Ovary (tissue), 9 donors: ENCODE data around the gene MEIOB. TPM values are rescaled to one million over a fixed set of nuclear protein-coding genes. Genes with fewer than 3 reads are reported as not detected.
"Not testable (repeated sequence)": the region's sequence is repeated elsewhere in the genome, so short reads cannot be mapped to it uniquely, and the experiment has no call there.

Experiments
- DNase-seq, 5 donors: peaks; one replicate each; pipeline ENCODE4 v3.0.0-alpha.2; 2019 to 2020
- H3K27ac ChIP-seq, 2 donors: fragments of 200-600 bp; one replicate each; pipeline versions ENCODE4 v1.5.1 to v1.8.0; 2019 to 2022
- H3K27me3 ChIP-seq: fragments of 200-600 bp; one replicate; pipeline ENCODE4 v1.8.0; 2022
- H3K36me3 ChIP-seq: fragments of 200-600 bp; sonication (generic); one replicate; pipeline ENCODE4 v1.5.1; 2019
- H3K4me1 ChIP-seq: one replicate; pipeline ENCODE4 v1.8.1; 2013; ENCODE audit warnings: mild to moderate bottlenecking, moderate library complexity; ENCODE audit not compliant: insufficient read depth
- H3K4me3 ChIP-seq: fragments of 200-600 bp; sonication (generic); one replicate; pipeline ENCODE4 v1.5.1; 2017
- H3K9me3 ChIP-seq, 2 donors: fragments of 200-600 bp in 1 of 2; sonication (generic) in 1 of 2; one replicate each; pipeline versions ENCODE4 v1.5.1 to v1.8.1; 2013 to 2019; ENCODE audit warnings: mild to moderate bottlenecking in 1 of 2, moderate library complexity in 1 of 2
- CTCF ChIP-seq, 3 donors: fragments of 450-650 bp in 2 of 3; fragments of 200-600 bp in 1 of 3; IDR thresholded peaks; one replicate each; pipeline versions ENCODE4 v1.5.1 to v1.8.0; 2016 to 2022; ENCODE audit warnings: antibody characterized with exemption in 3 of 3, mild to moderate bottlenecking in 1 of 3
- EP300 ChIP-seq: sonication (generic); formaldehyde crosslinking; IDR thresholded peaks from one replicate; pipeline ENCODE4 v1.6.1; 2017; ENCODE audit warnings: antibody characterized with exemption
- POLR2A ChIP-seq: fragments of 450-650 bp; IDR thresholded peaks from one replicate; pipeline ENCODE4 v1.6.1; 2017; ENCODE audit warnings: antibody characterized with exemption, mild to moderate bottlenecking, moderate library complexity
- WGBS, 3 donors: extraction: QIAGEN DNeasy Blood & Tissue Kit in 1 of 3; methylation state at CpG; one replicate each; pipeline versions ENCODE4 v1.1.5 to v1.1.7; 2013 to 2017; 5-methylcytosine and 5-hydroxymethylcytosine counted together
- intact Hi-C, 4 donors: fragments of 100-400 bp; cut with DNase I; formaldehyde crosslinking; loops; one replicate each; pipeline versions ENCODE4 v1.11.0 to v1.15.1; 2022 to 2023
- polyA plus RNA-seq, 2 donors: library from polyadenylated mRNA; stranded (reverse); fragments of 200-250 nt in 1 of 2; fragments of 350-450 nt in 1 of 2; fragmentation: Illumina TruSeq in 1 of 2; extraction: RNeasy Lipid Tissue Mini Kit (QIAGEN cat#74804) in 1 of 2; gene quantifications; one replicate each; pipeline ENCODE4 v1.2.3, GENCODE V29; 2013 to 2014
- total RNA-seq, 7 donors: library from RNA; depleted of rRNA in 2 of 7; stranded (reverse); fragments of >200 nt in 2 of 7; fragmentation: NEBNext Ultra II Directional in 3 of 7; extraction: Animal tissue kit (Norgen Biotek cat#: 25700) in 3 of 7; gene quantifications; one replicate each; pipeline versions ENCODE4 v1.1.0 to v1.2.4, GENCODE V29; 2016 to 2023
- donor health status: DM: no; HTN: no; CAD: no; lungs with moderate emphysema.
- donor health status: DM: no; HTN: no; CAD: no.
- donor health status: Bipolar disorder and iron deficiency.
- donor health status: DM: yes; HTN: yes; CAD: no.
- donor health status: DM: no; HTN: no; CAD: no.
- donor health status: DM: yes; HTN: yes; CAD: no.

MEIOB gene
- total and polyA plus RNA-seq, 9 donors = 0.23 to 0.27 (median 0.24) TPM; not detected in 5

GRCh38 chr16:1809281-1809801, 62.6 kb downstream of the MEIOB start:
- DNase-seq = peak in 1 of 5 donors; percentile 19
- H3K4me3 ChIP-seq = no peak overlapping the region

DNA sequence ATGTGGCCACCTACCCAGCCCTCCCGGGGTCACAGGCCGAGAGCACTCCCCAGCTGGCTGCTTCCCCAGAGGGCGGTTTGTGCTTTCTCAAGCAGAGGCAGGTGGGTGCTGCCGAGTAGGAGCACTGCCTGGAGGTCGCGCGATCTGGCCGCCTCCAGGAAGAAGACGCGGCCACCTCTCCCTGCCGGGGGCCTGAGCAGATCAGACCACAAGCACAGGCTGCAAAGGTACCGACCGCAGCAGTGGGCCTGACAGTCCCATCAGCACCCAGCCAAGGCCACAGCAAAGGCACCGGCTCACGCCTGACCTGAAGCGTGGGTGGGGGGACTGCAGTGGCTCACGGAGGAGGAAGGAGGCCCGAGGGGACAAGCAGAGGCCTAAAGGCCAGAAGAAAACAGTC, 63.3 kb downstream of the MEIOB start:
- Histone ChIP-seq H3K27ac (no peak overlapping the region), H3K36me3 (no peaks in the 10 kb centered on the region), H3K9me3 (no peaks in the 10 kb centered on the region), H3K4me1 (no peaks in the 10 kb centered on the region), H3K4me3 (no peak overlapping the region), H3K27me3 (no peaks in the 10 kb centered on the region)
- intact Hi-C loops = no loop called here
- 77 to 84% (median 79%) methylated on average over 18 of the region's 18 CpGs for WGBS, 3 donors
- TF ChIP-seq CTCF (IDR thresholded peaks at IDR 0.05) (no peak), EP300 (no peak), POLR2A (no peak)
- no peak for DNase-seq

More at GRCh38 chr16:1809281-1809801, 62.6 kb downstream of the MEIOB start:
- H3K36me3 ChIP-seq = no peaks in the 10 kb centered on the region
- no peak overlapping the region for H3K27ac ChIP-seq
- H3K9me3 ChIP-seq = no peaks in the 10 kb centered on the region
- intact Hi-C loops = no loop called here
- H3K27me3 ChIP-seq = no peaks in the 10 kb centered on the region
- WGBS, 3 donors = 65 to 80% (median 74%) methylated on average over 24 to 28 of the region's 28 CpGs
- no peak for TF ChIP-seq CTCF (IDR thresholded peaks at IDR 0.05)
- no peak for TF ChIP-seq EP300
- TF ChIP-seq POLR2A = no peak
- H3K4me1 ChIP-seq = no peaks in the 10 kb centered on the region

- intact Hi-C loops = no loop called here
- no peak for DNase-seq
- H3K27me3 ChIP-seq = no peaks in the 10 kb centered on the region
- no peaks in the 10 kb centered on the region for H3K9me3 ChIP-seq
- H3K27ac ChIP-seq = no peak overlapping the region
- TF ChIP-seq POLR2A = no peak
- TF ChIP-seq EP300 = no peak
- TF ChIP-seq CTCF (IDR thresholded peaks at IDR 0.05) = no peak
- no peak overlapping the region for H3K4me3 ChIP-seq
- WGBS, 3 donors = 87 to 88% (median 88%) methylated on average over 10 of the region's 10 CpGs
- H3K4me1 ChIP-seq = no peaks in the 10 kb centered on the region
- H3K36me3 ChIP-seq = no peaks in the 10 kb centered on the region
Measured at GRCh38 chr16:1807626-1808025, 64.3 kb downstream of the MEIOB start.

DNA sequence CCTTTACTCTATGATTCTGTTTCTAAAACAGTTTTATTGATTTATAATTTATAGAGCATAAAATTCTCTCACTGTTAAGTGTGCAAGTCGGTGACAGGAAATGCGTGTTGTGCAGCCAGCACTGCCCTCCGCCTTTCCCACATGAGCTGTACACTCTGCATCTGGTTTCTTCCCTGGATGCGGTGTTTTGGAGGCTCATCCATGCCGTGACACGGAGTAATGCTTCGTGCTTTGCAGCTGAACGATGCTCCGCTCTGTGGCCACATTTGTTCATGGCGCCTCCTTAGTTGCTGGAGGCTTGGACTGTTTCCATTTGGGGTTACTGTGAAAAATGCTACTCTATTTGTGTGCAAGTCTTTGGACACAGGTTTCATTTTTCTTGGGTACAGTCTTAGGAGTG, 71.3 kb downstream of the MEIOB start:
- Histone ChIP-seq H3K27me3 (no peaks in the 10 kb centered on the region), H3K9me3 (no peaks in the 10 kb centered on the region), H3K27ac (no peak overlapping the region), H3K4me1 (no peaks in the 10 kb centered on the region), H3K4me3 (no peak overlapping the region), H3K36me3 (no peaks in the 10 kb centered on the region)
- TF ChIP-seq EP300 = no peak
- TF ChIP-seq POLR2A = no peak
- no peak for TF ChIP-seq CTCF (IDR thresholded peaks at IDR 0.05)
- 38 to 84% (median 44%) methylated on average over 10 of the region's 10 CpGs for WGBS, 3 donors
- DNase-seq = no peak
- intact Hi-C loops = no loop called here

DNA sequence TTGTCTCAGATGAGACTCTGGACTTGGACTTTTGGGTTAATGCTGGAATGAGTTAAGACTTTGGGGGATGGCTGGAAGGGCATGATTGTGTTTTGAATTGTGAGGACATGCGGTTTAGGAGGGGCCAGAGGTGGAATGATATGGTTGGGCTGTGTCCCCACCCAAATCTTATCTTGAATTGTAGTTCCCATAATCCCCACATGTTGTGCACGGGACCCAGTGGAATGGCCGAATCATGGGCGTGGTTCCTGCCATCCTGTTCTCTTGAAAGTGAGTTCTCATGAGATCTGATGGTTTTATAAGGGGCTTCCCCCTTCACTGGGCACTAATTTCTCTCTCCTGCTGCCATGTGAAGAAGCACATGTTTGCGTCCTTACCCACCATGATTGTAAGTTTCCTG, 72.7 kb downstream of the MEIOB start:
- H3K9me3 ChIP-seq, H3K27me3 ChIP-seq, H3K4me3 ChIP-seq, intact Hi-C loops, H3K36me3 ChIP-seq, H3K27ac ChIP-seq, DNase-seq, H3K4me1 ChIP-seq: not testable (repeated sequence)
- 51 to 84% (median 68%) methylated on average over 5 of the region's 5 CpGs for WGBS, 3 donors
